ENCODE data around the gene RANBP17. TPM values are rescaled to one million over a fixed set of nuclear protein-coding genes. Genes with fewer than 3 reads are reported as not detected.
"Not testable (repeated sequence)": the region's sequence is repeated elsewhere in the genome, so short reads cannot be mapped to it uniquely, and the experiment has no call there.

Gene RANBP17
- total RNA-seq, 1 donor from 2014 or later: 15.7 TPM

- Mint-ChIP-seq H3K9me3 (ENCODE audit: unreplicated experiment) (no peaks in the 10 kb centered on the region), H3K27me3 (ENCODE audit: unreplicated experiment) (no peaks in the 10 kb centered on the region), H3K36me3 (ENCODE audit: unreplicated experiment) (peaks cover 16% of the 10 kb centered on the region), H3K4me3 (ENCODE audit: unreplicated experiment) (no peak overlapping the region), H3K27ac (ENCODE audit: unreplicated experiment) (no peak overlapping the region), H3K4me1 (ENCODE audit: unreplicated experiment) (no peaks in the 10 kb centered on the region)
- DNase-seq (ENCODE audit: extremely low spot score, unreplicated experiment): no peak
- TF ChIP-seq CTCF (IDR thresholded peaks at IDR 0.05): no peak
Observed at GRCh38 chr5:170913573-170913972, 51.8 kb downstream of the RANBP17 start.

DNA sequence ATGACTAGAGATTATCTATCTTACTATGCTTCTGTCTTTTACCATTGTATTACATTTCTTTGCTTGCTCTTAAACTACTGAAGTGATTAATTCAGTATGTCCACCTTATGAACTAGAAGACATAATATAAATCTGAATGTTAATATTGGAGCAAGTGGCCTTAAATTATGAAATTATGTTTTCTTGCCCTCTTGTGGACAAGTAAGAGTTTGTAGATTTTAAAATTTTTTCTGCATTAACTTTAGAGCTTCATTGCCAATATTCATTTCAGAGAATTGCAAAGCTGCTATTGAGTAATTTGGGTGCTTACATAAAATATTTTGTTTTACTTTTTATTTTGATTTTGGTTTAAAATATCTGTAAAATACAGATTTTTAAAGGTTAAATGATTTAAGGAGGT, 55.3 kb downstream of the RANBP17 start:
- no peak for DNase-seq (ENCODE audit: extremely low spot score, unreplicated experiment)
- TF ChIP-seq CTCF (IDR thresholded peaks at IDR 0.05): peak; percentile 51
- Mint-ChIP-seq H3K27me3 (ENCODE audit: unreplicated experiment) (no peaks in the 10 kb centered on the region), H3K36me3 (ENCODE audit: unreplicated experiment) (peaks cover 18% of the 10 kb centered on the region), H3K27ac (ENCODE audit: unreplicated experiment) (no peak overlapping the region), H3K4me3 (ENCODE audit: unreplicated experiment) (no peak overlapping the region), H3K4me1 (ENCODE audit: unreplicated experiment) (no peaks in the 10 kb centered on the region), H3K9me3 (ENCODE audit: unreplicated experiment) (no peaks in the 10 kb centered on the region)

DNA sequence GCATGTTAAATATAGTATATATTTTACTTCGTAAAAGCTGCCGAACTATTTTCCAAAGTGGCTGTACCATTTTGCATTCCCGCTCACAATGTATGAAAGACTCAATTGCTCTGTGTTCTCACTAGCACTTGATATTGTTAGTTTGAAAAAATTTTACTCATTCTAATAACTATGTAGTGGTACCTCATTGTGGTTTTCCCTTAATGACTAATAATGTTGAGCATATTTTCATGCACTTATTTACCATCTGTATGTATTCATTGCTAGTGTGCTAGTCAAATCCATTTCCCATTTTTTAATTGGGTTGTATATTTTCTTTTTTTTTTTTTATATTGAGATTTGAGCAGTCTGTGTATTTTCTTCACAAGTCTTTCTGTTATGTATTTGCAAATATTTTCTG, 58.4 kb downstream of the RANBP17 start:
- no peak for TF ChIP-seq CTCF (IDR thresholded peaks at IDR 0.05)
- Mint-ChIP-seq H3K9me3 (ENCODE audit: unreplicated experiment) (no peaks in the 10 kb centered on the region), H3K36me3 (ENCODE audit: unreplicated experiment) (peaks cover 16% of the 10 kb centered on the region), H3K27me3 (ENCODE audit: unreplicated experiment) (no peaks in the 10 kb centered on the region), H3K4me1 (ENCODE audit: unreplicated experiment) (peaks cover 2% of the 10 kb centered on the region), H3K4me3 (ENCODE audit: unreplicated experiment) (no peak overlapping the region), H3K27ac (ENCODE audit: unreplicated experiment) (no peak overlapping the region)
- DNase-seq (ENCODE audit: extremely low spot score, unreplicated experiment): no peak

GRCh38 chr5:170922331-170922730, 60.5 kb downstream of the RANBP17 start:
- DNase-seq (ENCODE audit: extremely low spot score, unreplicated experiment); H3K4me3 Mint-ChIP-seq (ENCODE audit: unreplicated experiment); H3K27ac Mint-ChIP-seq (ENCODE audit: unreplicated experiment); H3K4me1 Mint-ChIP-seq (ENCODE audit: unreplicated experiment); H3K27me3 Mint-ChIP-seq (ENCODE audit: unreplicated experiment); H3K9me3 Mint-ChIP-seq (ENCODE audit: unreplicated experiment): not testable (repeated sequence)
- H3K36me3 Mint-ChIP-seq (ENCODE audit: unreplicated experiment): peaks cover 18% of the 10 kb centered on the region

GRCh38 chr5:170923910-170924620, 62.2 kb downstream of the RANBP17 start:
- no peaks in the 10 kb centered on the region for H3K9me3 Mint-ChIP-seq (ENCODE audit: unreplicated experiment)
- H3K27ac Mint-ChIP-seq (ENCODE audit: unreplicated experiment): no peak overlapping the region
- peaks cover 22% of the 10 kb centered on the region for H3K36me3 Mint-ChIP-seq (ENCODE audit: unreplicated experiment)
- no peak for TF ChIP-seq CTCF (IDR thresholded peaks at IDR 0.05)
- peaks cover 2% of the 10 kb centered on the region for H3K4me1 Mint-ChIP-seq (ENCODE audit: unreplicated experiment)
- H3K4me3 Mint-ChIP-seq (ENCODE audit: unreplicated experiment): no peak overlapping the region
- H3K27me3 Mint-ChIP-seq (ENCODE audit: unreplicated experiment): no peaks in the 10 kb centered on the region
- DNase-seq (ENCODE audit: extremely low spot score, unreplicated experiment): no peak

GRCh38 chr5:170935534-170936218, 73.9 kb downstream of the RANBP17 start:
- H3K27ac Mint-ChIP-seq (ENCODE audit: unreplicated experiment); H3K27me3 Mint-ChIP-seq (ENCODE audit: unreplicated experiment); H3K4me1 Mint-ChIP-seq (ENCODE audit: unreplicated experiment); H3K4me3 Mint-ChIP-seq (ENCODE audit: unreplicated experiment); DNase-seq (ENCODE audit: extremely low spot score, unreplicated experiment): not testable (repeated sequence)
- Mint-ChIP-seq H3K9me3 (ENCODE audit: unreplicated experiment) (peaks cover 26% of the 10 kb centered on the region), H3K36me3 (ENCODE audit: unreplicated experiment) (peaks cover 28% of the 10 kb centered on the region)

Measured in osteocyte (in vitro differentiated cells).